ENCODE measurements around the gene PRDM16. TPM values are rescaled to one million over a fixed set of nuclear protein-coding genes. Genes with fewer than 3 reads are reported as not detected.

The PRDM16 gene
- total RNA-seq, 1 donor from 2014 or later, result 12.8 TPM

DNA sequence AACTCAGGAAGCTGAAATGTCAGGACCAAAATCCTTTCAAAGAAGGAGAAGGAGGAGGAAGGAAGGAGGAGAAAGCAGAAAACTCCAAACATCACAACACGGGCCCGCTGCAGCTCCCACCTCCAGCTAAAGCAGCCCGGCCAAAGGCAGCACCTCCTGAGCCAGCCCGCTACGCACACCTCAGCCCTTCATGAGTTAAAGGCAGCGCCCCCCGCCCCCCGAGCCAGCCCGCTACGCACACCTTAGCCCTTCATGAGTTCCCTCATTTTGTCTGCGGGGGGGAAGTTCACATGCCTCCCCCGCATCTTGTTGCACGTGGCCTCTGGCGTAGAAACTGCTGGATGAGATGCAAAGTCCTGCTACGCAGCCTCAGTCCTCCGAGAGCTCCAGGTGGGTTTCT lies 294.8 kb downstream of the PRDM16 start:
- DNase-seq (ENCODE audit: missing footprints), result peak; percentile 30
- ATAC-seq, result no peak
- intact Hi-C loops (cut with DNase I), result no loop called here

DNA sequence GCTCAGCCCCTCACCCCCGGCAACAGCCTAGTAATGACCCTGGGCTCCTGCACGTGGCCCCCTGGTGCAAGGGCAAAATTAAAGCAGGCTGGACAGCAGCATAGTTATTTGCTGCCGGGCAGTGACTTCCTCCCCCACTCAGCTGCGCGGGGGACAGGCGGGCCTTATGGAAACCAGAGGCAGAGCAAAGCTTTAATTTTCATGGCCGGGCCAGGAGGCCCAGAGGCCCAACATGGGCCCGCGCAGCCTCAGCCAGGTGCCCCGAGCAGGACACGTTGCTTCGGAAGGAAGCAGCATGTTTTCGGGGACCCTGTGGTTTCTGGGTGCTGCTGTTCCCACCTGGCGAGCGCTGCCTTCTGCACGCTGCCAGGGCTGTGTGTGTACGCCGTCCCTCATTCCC lies 295.5 kb downstream of the PRDM16 start:
- peak; percentile 20 for DNase-seq (ENCODE audit: missing footprints)

DNA sequence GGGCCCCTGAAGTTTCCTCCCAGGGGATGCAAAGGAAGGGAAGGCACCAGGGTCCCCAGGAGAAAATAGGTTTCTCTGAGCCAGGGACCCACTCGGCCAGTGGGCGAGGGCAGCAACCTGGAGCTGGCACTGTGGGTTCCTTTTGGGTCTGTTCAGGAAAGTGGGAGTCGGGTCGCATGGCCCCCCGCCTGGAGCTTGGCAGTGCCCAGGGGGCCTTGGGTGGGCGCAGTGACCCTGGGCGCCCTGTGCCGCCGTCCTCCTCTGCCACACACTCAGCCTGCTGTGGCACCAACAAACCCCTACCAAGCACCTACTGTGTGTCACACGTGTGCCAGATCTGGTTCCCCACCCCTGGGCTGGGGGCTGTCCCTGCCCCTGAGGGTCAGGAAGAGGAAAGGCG lies 296.0 kb downstream of the PRDM16 start:
- DNase-seq (ENCODE audit: missing footprints), result peak; percentile 49
- no peak for ATAC-seq
- intact Hi-C loops (cut with DNase I), result no loop called here

More for the DNA sequence above, 295.5 kb downstream of the PRDM16 start:
- intact Hi-C loops (cut with DNase I), result no loop called here
- ATAC-seq, result no peak

DNA sequence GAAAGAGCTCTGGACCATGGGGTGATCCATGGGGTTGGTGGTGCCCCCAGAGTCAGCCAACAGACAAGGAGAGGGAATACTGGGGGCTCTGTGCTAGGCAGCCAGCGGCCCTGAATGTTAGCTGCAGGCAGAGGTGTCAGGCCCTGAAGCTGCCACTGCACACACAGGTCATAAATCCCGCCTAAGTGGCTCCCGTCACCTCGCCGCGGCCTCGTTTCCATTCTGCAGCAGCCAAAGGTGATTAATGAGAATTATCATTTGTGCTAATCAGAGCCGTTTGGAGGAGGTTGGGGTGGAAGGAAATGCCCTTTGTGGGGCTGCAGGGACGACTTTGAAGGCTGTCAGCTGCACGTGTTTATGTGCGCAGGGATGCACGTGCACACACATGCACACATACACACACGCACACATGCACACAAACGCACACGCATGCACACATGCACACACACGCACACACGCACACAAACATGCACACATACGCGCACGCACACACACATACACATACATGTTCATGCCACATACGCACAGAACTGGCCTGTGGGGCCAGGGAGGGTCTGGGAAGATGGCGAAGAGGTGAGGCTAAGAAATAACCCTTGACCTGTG lies 296.6 kb downstream of the PRDM16 start:
- intact Hi-C loops (cut with DNase I), result no loop called here
- ATAC-seq (no peak), DNase-seq (ENCODE audit: missing footprints) (peak; percentile 28)

DNA sequence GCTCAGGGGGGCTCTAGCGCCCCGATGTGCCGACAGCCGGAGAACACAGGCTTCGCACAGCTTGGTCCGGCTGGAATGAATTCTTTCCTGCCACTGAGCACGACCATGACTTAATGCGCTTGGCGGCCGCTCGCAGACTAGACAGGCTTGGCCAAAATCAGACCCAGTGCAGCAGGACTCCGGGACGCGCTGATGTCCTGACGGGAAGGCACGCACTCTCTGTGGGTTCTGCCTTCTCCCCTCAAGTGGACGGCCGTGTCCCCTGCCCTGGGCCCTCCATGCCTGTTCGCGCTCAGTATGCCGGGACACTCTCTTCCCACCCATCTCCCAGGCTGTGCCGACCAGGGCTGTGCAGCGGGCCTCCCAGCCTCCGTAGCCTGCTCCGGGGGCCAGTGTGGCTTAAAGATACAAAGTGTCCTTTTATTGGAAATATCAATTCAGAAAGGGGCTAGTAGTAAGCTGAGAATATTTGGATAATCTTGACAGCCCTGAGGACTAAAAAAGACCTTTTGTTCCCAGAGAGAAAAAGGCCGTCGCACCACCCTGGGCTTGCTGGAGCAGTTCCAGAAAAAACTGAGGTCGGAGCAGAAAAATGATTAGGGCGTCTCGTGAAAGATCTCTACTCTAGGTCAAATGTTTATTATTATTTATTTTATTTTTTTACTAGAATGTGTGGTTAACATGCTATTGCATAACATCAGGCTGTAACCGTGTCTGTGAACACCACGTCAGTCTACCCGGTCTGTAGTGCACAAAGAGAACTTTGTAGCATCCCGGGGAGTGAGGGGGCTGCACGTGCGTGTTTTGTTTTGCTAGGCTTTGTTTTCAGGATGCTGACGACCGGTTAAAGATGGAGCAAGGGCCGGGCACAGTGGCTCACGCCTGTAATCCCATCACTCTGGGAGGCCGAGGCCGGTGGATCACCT lies 297.4 kb downstream of the PRDM16 start:
- DNase-seq (ENCODE audit: missing footprints) (peak; percentile 72), ATAC-seq (peak; percentile 40)
- intact Hi-C loops (cut with DNase I), result no loop called here

DNA sequence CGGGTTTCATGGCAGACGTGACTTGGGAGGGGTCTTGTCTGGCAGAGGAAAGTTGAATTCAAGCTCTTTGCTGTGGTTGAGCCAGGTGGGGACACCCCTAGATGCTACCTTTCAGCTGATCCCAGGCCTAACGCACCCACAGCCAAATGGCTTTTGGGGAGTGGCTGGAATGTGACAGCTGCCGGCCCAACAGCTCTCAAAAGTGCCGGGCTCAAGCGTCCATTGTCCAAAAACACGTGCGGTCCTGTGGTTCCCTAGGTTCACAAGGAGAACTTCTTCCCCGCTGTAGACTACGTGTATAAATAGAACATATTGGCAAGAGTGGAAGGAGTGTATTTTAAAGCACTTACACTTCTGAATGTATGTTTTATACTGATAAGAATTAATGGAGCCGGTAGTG lies 298.4 kb downstream of the PRDM16 start:
- ATAC-seq (no peak), DNase-seq (ENCODE audit: missing footprints) (peak; percentile 34)
- intact Hi-C loops (cut with DNase I), result no loop called here

DNA sequence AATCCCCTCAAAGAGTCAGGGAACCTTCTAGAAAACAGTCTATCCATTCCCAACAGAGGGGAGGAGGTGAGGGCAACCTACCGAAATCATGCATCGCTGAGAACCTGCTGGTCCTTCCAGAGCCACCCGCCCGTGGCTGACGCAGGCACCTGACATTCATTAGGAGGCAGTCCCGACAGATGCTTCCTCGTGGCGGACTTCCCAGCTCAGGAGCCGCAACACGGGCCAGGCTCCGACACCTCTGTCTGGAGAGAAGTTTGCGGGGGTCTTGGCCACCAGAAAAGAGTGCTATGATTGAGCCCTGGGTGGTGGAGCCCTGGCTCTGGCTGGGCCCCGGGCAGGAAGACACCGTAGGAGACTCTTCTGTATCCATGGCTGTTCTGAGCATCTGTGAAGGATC lies 299.1 kb downstream of the PRDM16 start:
- peak; percentile 39 for DNase-seq (ENCODE audit: missing footprints)
- ATAC-seq, result no peak
- intact Hi-C loops (cut with DNase I), result no loop called here

DNA sequence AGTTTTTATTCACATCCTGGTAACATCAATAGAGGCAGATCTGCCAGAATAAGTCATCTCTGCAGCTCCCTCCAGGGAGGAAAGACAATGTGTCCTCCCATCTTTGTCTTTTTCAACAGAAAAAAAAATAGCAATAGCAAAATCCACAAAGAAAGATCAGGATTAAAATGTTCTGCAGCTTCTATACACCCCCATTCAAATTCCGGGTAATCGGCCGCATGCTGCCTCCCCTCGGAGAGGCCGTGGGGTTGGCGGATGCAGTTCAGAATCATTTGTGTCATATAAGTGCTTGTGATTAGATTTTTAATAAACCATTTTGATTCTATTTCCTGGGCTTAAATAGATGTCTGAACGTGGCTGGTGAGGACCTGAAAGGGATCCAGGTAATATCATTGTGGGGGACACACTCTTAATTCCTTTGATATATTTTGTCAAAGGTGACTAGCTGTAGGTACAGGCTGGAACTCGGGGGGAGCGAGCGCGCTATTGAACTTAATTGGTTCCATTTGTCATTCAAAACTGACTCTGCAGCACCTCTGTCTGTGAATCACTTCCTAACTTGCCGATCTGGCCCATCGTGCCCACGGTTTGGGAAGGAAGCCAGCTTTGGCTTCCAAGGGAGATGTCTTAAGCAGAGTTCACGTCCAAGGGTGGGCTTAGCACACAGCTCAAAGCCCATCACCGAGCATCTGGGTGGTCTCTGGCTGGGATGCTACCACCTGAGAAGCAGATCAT lies 299.9 kb downstream of the PRDM16 start:
- DNase-seq (ENCODE audit: missing footprints), result peak; percentile 13
- no peak for ATAC-seq
- intact Hi-C loops (cut with DNase I), result no loop called here

DNA sequence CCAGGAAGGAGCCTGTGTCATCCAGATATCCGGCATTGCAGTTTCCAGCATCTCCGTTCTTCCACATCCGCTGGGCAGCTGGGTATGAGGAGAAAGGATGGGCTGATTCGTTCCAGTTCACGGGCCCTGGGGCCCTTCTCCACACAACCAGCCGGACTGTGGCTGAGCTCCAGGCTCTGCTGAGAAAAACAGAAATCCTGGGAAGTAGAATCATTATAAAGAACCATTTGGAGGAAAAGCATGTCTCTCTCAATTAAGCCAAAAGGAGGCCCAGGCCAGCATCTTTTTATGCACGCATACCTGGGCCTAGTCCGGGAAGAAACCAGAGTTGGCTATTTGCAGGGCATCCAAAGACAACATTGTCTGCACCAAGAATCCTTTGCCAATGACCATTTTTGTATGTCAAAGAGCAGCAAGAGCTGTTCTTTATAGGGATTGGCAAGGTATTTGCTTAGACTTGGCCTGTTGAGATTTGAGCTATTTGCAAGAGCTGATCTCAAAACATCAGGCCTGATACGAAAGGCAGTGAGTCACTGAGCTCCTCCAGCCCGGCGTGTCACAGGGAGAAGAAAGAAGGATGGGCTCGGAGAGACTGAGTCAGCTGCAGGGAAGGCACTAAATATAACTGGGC lies 300.6 kb downstream of the PRDM16 start:
- intact Hi-C loops (cut with DNase I), result loop anchor here (5.0 kb wide), 1 partner anchor 1177 kb away; the partner anchor contains the start of gene FAAP20
- DNase-seq (ENCODE audit: missing footprints), result peak; percentile 51
- ATAC-seq, result peak; percentile 51

DNA sequence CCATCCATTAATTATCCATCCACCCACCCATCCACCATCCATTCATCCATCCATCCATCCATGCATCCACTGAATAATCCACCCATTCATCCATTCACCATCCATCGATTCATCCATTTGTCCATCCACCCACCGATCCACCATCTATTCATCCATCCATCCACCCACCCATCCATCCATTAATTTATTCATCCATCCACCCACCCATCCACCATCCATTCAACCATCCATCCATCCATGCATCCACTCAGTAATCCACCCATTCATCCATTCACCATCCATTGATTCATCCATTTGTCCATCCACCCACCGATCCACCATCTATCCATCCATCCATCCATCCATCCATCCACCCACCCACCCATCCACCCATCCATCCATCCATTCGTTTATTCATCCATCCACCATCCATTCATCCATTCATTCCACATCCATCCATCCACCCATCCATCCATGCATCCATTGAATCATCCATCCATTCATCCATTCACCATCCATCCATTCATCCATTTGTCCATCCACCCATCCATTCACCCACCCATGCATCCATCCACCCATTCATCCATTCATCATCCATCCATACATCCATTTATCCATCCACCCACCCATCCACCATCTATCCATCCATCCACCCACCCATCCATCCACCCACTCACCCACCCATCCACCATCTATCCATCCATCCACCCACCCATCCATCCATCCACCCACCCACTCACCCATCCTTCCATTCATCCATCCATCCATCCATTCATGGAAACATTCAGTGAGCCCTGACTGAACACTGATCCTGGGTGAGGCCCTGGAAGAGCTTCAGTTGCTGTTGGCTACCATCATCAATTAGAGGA lies 302.1 kb downstream of the PRDM16 start:
- intact Hi-C loops (cut with DNase I), result loop anchor here (5.0 kb wide), 1 partner anchor 1179 kb away; the partner anchor contains the start of gene FAAP20
- ATAC-seq, result no peak
- no peak for DNase-seq (ENCODE audit: missing footprints)

DNA sequence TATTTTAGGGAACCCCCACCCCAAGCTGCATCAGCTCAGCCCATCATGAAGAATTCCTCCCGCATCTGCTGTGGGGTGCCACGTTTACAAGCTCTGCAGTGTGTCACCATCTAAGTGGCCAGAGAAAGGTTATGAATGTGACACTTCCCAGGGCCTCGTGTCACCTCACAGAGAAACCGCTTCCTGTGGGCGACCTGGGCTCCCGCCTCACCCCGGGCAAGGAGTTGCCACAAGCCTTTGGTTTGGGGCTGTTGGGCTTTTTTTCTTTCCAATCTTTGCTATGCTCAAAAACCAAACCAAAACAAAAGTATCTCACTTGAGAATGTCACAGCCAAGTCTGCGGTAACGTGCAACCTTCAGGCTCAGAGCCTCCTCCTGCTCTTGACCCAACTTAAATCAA lies 303.3 kb downstream of the PRDM16 start:
- DNase-seq (ENCODE audit: missing footprints) (peak; percentile 9), ATAC-seq (no peak)
- intact Hi-C loops (cut with DNase I), result loop anchor here (5.0 kb wide), 1 partner anchor 1180 kb away; the partner anchor contains the start of gene FAAP20

DNA sequence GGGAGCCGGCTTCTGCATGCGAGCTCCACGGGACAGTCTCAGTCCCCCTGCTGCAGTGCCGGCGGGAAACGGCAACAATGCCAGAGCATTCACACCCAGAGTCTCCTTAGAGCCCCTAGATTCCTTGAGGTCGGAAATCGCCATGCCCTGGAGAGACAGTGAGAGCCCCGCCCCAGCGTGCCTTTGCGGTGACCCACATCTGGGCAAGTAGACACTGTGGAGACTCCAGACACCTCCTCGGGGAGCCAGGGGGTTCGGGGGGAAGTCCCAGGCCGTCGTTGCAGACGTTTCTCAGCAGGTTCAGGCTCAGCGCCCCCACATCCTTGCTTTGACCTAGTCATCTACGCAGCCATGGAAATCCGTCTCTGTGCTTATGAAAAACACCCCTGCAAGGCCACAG lies 304.2 kb downstream of the PRDM16 start:
- ATAC-seq (no peak), DNase-seq (ENCODE audit: missing footprints) (peak; percentile 43)
- intact Hi-C loops (cut with DNase I), result loop anchor here (5.0 kb wide), 1 partner anchor 1181 kb away; the partner anchor contains the start of gene FAAP20

DNA sequence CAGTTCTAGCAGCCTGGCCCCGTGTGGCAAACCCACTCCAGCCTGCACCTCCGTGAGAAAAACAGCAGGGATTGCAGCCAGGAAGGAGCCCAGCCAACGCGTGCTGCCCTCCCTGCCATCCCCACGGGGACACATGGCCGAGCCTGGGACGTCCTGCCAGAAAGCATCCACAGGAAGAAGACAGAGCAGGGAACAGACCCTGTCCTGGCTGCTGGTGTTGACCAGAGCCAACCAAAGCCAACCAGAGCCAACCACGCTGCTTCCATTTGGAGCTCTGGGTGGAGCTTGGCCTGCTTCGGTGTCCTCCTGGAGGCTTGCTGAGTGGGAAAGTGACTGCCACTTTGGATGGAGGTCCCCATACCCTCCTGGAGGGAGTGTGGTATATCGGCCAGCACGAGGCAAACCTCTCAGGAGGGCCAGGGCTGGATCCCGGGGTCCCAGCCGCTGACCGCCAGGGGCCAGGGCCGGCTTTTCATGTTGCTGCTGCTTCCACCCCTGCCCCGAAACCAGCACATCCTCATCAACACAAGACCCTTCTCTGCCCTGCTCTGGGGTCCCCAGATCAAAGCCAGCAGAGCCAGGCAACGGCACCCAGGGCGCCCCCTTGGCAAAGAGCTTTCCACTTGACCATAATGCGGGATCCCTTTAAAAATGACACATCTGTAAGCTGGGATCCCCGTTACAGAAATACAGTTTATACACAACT lies 304.9 kb downstream of the PRDM16 start:
- ATAC-seq, result no peak
- intact Hi-C loops (cut with DNase I), result loop anchor here (5.0 kb wide), 1 partner anchor 1182 kb away; the partner anchor contains the start of gene FAAP20

DNA sequence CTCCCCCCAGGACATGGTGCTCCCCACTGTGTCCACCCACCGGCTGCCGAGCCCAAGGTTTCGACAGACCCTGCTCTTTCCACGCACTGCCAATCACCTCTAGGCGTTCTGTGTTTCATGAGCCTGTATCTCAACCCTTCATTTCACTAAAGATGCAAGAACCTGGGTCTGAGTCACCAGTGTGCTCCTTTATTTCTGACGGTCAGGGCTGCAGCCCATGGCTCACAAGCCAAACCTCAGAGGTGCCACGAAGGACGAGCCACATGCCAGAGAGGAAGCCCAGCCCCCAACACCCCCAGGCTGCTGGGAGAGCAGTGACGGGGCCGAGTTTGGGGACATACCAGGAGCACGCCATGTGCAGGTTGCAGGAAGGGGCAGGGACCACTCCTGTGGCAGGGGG lies 306.2 kb downstream of the PRDM16 start:
- intact Hi-C loops (cut with DNase I), result no loop called here
- no peak for ATAC-seq
- peak; percentile 46 for DNase-seq (ENCODE audit: missing footprints)

More for the DNA sequence above, 304.9 kb downstream of the PRDM16 start:
- peak; percentile 53 for DNase-seq (ENCODE audit: missing footprints)

DNA sequence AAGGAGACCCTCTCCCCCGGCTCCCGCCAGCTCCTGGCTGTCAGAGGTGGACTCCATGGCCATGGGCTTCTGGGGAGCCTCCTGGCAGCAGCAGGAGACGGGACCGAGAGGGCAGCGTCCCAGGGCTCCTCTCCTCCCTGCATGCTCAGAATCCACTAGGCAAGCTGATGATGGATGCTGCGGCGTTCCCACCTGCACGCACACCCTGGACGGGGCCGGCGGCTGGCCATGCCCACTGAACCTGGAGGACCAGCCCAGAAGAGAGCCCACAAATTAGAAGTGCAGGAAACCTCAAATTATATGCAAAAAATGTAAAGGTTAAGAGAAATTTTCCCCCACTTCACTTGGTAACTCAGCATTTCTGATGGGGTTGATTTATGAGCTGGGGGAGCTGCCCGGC lies 308.2 kb downstream of the PRDM16 start:
- intact Hi-C loops (cut with DNase I), result no loop called here
- no peak for ATAC-seq
- DNase-seq (ENCODE audit: missing footprints), result peak; percentile 58

DNA sequence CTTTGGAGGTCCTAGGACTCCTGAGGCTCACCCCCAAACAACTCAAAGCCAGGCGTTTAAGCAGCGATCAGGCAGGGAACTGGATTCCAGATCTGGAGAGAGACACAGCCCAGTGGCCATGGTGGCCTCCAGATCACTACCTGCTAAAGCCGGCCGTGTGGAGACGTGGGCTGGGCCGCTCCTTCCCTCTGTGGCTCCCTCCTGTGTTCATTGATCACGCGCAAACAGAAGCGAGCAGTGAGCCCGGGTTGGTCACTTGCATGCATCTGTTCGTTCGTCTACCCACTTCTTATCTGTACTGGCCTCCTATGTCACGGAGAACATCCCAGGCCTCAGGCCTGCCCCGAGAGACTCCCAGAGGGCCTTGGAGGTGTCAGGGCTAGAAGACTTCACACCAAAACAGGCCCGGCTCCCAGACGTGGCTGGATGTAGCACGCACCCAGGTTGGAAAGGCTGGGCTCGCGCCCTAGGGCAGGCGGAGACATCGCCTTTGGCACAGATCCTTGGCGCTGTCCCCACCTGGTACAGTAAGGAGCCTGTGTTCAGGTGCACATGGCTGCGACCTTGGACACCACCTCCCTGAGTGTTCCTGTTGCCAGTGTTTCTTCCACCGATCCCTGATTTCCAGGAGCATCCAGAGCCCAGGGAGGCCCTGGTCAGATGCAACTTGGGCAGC lies 308.7 kb downstream of the PRDM16 start:
- intact Hi-C loops (cut with DNase I), result no loop called here
- peak; percentile 42 for DNase-seq (ENCODE audit: missing footprints)

More for the DNA sequence above, 308.7 kb downstream of the PRDM16 start:
- no peak for ATAC-seq
